HG03060 (cell line): ENCODE data around the gene SSBP1.
"Not testable (repeated sequence)": the region's sequence is repeated elsewhere in the genome, so short reads cannot be mapped to it uniquely, and the experiment has no call there.

Source experiments
- ATAC-seq: cut with Tn5 transposase; IDR thresholded peaks from one replicate; pipeline ENCODE4 v1.9.1; 2021; ENCODE audit warnings: low read depth, moderate number of reproducible peaks; ENCODE audit not compliant: unreplicated experiment

SSBP1 gene

DNA sequence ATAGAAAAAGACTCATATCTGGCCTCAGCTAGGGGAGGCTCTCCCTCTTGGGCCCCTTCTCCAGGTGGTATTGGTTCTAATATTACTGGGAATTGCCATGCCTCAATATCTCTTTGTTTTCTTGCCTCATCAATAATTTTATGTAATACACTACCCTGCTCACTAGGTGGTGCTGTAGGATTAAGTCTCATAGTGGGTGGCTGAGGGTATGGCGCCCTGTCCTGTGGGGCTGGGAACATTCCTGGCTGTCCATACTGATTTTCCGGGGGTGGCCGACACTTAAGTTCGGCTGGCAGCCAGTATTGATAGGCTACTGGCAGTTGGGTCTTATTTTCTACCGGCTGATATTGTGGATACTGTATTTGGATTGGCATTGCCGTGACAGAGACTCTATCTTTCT, 16.8 kb downstream of the SSBP1 start:
- ATAC-seq: no peak

- no peak for ATAC-seq
These were observed 25.6 kb downstream of the SSBP1 start, which contains the start of gene TAS2R3 for GRCh38 chr7:141763797-141764196. Gene TAS2R3 (plus strand): TSS chr7:141764097. CDS start chr7:141764159, 62 bp downstream.

- not testable (repeated sequence) for ATAC-seq
These were observed 32.0 kb downstream of the SSBP1 start for GRCh38 chr7:141770083-141770583.

GRCh38 chr7:141776374-141776773, 38.2 kb downstream of the SSBP1 start, which contains the start of gene TAS2R4:
Gene TAS2R4 (plus strand): TSS chr7:141776674. CDS start chr7:141778489, 1,815 bp downstream.
- ATAC-seq: no peak

- peak; percentile 68 for ATAC-seq
These were observed 47.8 kb downstream of the SSBP1 start for GRCh38 chr7:141785706-141786552.

DNA sequence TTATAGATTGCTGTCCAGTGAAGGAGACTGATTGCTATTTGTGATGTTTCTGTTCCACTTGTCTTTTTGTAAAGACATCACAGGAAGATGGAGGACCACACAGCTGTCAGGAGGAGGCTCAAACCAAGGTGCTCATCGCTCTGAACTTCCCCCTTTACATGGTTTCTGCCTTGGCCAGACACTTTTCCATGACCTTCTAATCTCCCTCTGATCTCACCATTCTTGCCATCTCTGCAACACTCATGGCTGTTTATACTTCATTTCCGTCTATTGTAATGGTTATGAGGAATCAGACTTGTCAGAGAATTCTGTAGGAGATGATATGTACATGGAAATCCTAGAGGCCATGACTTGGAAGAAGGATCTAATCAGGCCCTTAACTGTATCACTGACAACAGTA, 50.1 kb downstream of the SSBP1 start:
- ATAC-seq: no peak

GRCh38 chr7:141789917-141790316, 51.8 kb downstream of the SSBP1 start, which contains the start of gene TAS2R5:
Gene TAS2R5 (plus strand): TSS chr7:141790217. CDS start chr7:141790362, 145 bp downstream.
- no peak for ATAC-seq

GRCh38 chr7:141792526-141792925, 54.4 kb downstream of the SSBP1 start:
- no peak for ATAC-seq
